GM18505 (cell line): ENCODE data around the gene NINL.
"Not testable (repeated sequence)": the region's sequence is repeated elsewhere in the genome, so short reads cannot be mapped to it uniquely, and the experiment has no call there.

Source experiments
- ATAC-seq: cut with Tn5 transposase; IDR thresholded peaks from one replicate; pipeline ENCODE4 v1.9.1; 2021; ENCODE audit not compliant: unreplicated experiment
- POLR2A ChIP-seq: IDR thresholded peaks from 4 replicates; pipeline ENCODE4 v1.6.1; 2011; ENCODE audit warnings: borderline replicate concordance; ENCODE audit not compliant: insufficient read depth, insufficient read length; ENCODE audit errors: extremely low read depth

NINL gene

DNA sequence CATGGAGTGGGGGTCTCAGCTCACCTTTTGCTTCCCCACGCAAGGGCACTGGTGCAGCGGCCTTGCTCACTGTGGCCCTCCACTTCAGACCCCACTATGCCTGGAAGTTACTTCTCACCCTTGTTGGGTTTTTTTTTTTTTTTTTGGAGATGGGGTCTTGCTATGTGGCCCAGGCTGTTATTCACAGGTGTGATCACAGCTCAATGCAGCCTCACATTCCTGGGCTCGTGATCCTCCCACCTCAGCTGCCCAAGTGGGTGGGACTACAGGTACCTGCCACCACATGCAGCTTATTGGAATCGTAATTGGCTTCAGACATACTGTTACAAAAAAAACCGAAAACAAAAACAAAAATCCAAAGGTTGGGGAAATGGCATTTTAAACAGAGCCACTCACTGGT is 32.4 kb downstream of the NINL start:
- no peak for TF ChIP-seq POLR2A

GRCh38 chr20:25551413-25552215 is 33.7 kb downstream of the NINL start:
- ATAC-seq: no peak
- TF ChIP-seq POLR2A: no peak

More for the DNA sequence above, 32.4 kb downstream of the NINL start:
- ATAC-seq: no peak

GRCh38 chr20:25550645-25551337 is 34.5 kb downstream of the NINL start:
- ATAC-seq: not testable (repeated sequence)

GRCh38 chr20:25549843-25550477 is 35.4 kb downstream of the NINL start:
- no peak for ATAC-seq

GRCh38 chr20:25549172-25549773 is 36.1 kb downstream of the NINL start:
- no peak for TF ChIP-seq POLR2A
- ATAC-seq: no peak

More at GRCh38 chr20:25549843-25550477, 35.4 kb downstream of the NINL start:
- no peak for TF ChIP-seq POLR2A

- no peak for ATAC-seq
- TF ChIP-seq POLR2A: no peak
Measured at GRCh38 chr20:25548613-25549086, 36.7 kb downstream of the NINL start.

DNA sequence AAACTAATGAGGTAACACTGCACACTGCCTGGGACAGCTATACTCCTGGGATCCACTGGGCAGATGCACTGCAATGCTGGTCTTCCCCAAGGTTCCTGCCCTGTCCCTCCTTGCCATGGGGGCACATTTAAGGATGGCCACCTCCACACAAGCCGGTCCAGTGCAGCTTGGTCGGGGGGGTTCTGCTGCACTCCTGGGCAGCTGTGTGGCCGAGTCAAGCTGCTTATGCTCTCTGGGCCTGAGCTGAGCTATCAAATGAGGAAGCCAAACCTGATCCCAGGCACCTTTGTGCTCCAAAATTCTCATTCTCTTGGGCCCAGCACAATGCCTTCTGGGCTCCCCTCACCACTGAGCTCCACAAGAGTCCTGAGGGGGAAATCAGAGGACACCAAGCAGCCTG is 37.3 kb downstream of the NINL start:
- no peak for TF ChIP-seq POLR2A
- ATAC-seq: no peak

DNA sequence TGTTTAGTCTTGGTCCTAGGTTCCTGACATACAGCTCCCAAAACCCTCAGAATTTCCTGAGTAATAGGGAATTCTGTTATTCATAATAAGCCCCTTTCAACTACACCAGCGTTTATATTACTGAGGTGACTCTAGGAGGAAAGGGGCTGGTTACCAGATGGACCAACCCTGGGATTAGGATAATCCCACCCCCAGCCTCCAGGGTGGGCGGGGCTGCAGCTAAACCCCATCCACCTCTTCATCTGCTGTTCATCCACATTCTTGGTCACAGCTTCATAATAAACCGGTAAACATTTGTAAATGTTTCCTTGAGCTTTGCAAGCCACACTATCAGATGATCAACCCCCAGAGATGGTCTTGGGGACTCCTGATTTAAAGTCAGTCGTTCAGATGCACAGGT is 38.3 kb downstream of the NINL start:
- no peak for ATAC-seq
- no peak for TF ChIP-seq POLR2A

DNA sequence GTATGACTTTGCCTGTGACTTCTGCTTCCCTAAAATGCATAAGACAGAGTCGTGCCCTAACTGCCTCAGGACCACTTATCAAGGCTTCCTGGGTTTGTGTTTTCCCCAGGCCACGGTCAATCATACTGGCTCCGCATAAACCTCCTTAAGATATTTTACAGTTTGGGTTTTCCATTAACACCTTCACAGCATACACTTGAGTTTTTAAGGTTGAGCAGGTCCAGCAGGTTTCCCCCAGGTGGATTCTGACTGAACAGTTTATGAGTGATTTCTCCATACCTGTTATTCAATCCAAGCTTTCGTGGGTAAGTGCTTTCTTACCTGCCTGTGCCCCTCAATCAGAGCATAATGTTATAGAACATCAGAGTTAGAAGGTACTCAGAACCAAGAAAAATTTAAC is 39.3 kb downstream of the NINL start:
- no peak for ATAC-seq
- TF ChIP-seq POLR2A: no peak

DNA sequence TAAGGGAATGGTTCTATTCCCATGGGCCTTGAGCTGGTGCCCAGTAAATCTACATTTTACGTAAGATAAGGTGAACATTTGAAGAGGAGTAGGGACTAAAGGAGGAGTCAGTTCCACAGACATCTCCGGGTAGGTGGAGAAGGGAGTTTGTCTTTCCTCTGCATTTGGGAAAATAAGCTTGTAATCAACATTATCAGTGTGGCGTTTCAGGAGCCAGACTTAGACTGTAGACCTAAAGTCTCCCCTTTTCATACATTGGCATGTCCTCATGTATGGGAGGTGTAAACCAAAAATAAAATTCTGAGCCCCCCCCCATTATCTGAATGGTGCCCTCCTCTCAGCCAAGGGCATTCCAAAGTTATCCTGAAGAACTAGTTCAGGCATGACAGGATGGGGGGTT is 40.2 kb downstream of the NINL start:
- no peak for ATAC-seq
- TF ChIP-seq POLR2A: no peak

DNA sequence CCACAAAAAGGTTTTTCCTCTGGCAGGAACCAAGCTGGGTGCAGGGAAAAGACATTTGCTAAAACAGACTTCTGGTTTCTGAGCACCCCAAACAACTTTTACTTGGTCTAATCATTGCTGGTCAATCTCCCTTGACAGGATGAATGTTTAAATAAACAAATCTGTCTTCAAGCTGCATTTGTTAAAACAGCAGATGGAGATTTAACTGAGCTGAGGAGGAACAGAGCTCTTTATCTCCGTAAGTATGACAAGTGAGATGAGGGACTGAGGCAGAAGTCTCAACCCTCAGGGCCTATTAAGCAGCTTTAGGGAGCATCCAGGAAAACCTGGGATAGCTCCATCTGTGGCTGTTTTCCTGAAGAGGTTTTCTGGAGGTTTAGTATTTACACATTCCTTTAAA is 40.6 kb downstream of the NINL start:
- no peak for ATAC-seq
- no peak for TF ChIP-seq POLR2A

- no peak for TF ChIP-seq POLR2A
Measured at GRCh38 chr20:25544311-25544710, 41.0 kb downstream of the NINL start.

DNA sequence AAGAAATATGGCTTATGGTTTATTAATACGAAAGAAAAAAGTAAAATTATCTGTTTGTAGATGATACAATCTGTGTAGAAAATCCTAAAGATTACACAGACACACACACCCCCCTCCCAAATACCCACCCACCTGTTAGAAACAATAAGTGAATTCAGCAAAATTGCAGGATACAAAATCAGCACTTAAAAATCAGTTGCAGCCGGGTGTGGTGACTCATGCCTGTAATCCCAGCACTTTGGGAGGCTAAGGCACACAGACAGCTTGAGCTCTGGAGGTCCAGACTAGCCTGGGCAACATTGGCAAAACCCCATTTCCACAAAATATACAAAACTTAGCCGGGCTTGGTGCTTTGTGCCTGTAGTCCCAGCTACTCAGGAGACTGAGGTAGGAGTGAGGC is 42.3 kb downstream of the NINL start:
- ATAC-seq: no peak

More at GRCh38 chr20:25544311-25544710, 41.0 kb downstream of the NINL start:
- ATAC-seq: no peak

More for the DNA sequence above, 42.3 kb downstream of the NINL start:
- no peak for TF ChIP-seq POLR2A
